ENCODE measurements around the gene TAS2R19.

TAS2R19 gene

GRCh38 chr12:10986812-10987211 is 35.6 kb downstream of the TAS2R19 start, which contains the start of gene TAS2R50:
TSS of gene TAS2R50 (minus strand) at chr12:10986912. CDS start at chr12:10986860, 52 bp downstream.
- no peak for DNase-seq

DNA sequence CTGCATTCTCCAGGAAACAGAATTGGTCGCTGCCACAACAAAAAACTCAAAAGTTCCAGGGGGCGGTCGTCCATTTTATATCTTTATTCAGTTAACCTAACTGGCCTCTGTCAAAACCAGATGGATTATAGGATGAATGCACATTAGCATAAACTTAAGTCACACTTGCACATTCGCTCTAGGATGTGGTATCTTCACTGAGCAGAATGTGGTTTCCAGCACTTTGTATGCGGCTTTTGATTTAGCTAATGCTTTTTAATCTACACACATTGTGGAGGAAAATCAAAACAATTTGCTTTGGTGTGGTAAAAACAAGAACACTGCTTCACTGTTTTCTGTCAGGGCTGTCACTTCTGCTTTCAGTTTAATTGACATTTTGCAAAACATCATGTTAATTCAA is 40.2 kb downstream of the TAS2R19 start:
- no peak for DNase-seq

DNA sequence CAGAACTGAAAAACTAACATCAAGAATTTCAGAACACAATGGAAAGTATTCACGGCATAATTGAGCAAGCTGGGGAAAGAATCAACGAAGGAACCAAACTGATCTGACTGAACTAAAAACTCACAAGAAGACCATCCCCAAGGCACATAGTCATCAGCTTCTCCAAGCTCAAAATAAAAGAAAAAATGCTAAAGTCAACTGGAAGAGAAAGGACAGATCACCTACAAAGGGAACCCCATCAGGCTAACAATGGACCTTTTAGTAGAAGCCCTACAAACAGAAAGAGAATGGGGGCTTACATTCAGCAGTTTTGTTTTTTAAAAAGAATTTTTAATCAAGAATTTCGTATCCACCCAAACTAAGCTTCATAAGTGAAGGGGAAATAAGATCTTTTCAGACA is 47.5 kb downstream of the TAS2R19 start:
- no peak for DNase-seq

Data from fibroblast of skin of right quadriceps (primary cell).